ENCODE measurements around the gene LDHAL6A.

- TF ChIP-seq CTCF (IDR thresholded peaks at IDR 0.05): no peak
- TF ChIP-seq EP300 (IDR thresholded peaks at IDR 0.05): no peak
- TF ChIP-seq POLR2AphosphoS5 (IDR thresholded peaks at IDR 0.05): no peak
Observed at GRCh38 chr11:18471995-18472394, 16.3 kb downstream of the LDHAL6A start.

All from esophagus muscularis mucosa (tissue), 4 donors.